ENCODE results near the gene DCC.

DCC gene

GRCh38 chr18:53114441-53114840 is 774.4 kb downstream of the DCC start:
- no peak for DNase-seq (ENCODE audit: low spot score)
- Histone ChIP-seq H3K27me3 (ENCODE audit: insufficient read depth, poor library complexity, severe bottlenecking) (no peaks in the 10 kb centered on the region), H3K36me3 (ENCODE audit: low read depth) (no peaks in the 10 kb centered on the region), H3K4me3 (ENCODE audit: severe bottlenecking) (no peak overlapping the region), H3K9me3 (ENCODE audit: severe bottlenecking) (no peaks in the 10 kb centered on the region), H3K27ac (ENCODE audit: poor library complexity, severe bottlenecking) (no peak overlapping the region), H3K4me1 (ENCODE audit: insufficient read depth, poor library complexity, severe bottlenecking) (no peaks in the 10 kb centered on the region)
- TF ChIP-seq, protein P1, sequence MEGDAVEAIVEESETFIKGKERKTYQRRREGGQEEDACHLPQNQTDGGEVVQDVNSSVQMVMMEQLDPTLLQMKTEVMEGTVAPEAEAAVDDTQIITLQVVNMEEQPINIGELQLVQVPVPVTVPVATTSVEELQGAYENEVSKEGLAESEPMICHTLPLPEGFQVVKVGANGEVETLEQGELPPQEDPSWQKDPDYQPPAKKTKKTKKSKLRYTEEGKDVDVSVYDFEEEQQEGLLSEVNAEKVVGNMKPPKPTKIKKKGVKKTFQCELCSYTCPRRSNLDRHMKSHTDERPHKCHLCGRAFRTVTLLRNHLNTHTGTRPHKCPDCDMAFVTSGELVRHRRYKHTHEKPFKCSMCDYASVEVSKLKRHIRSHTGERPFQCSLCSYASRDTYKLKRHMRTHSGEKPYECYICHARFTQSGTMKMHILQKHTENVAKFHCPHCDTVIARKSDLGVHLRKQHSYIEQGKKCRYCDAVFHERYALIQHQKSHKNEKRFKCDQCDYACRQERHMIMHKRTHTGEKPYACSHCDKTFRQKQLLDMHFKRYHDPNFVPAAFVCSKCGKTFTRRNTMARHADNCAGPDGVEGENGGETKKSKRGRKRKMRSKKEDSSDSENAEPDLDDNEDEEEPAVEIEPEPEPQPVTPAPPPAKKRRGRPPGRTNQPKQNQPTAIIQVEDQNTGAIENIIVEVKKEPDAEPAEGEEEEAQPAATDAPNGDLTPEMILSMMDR (IDR thresholded peaks at IDR 0.05; ENCODE audit: poor library complexity, severe bottlenecking), result no peak
- no peak for ATAC-seq (ENCODE audit: low read depth)

GRCh38 chr18:53115876-53116585 is 776.0 kb downstream of the DCC start:
- Histone ChIP-seq H3K36me3 (ENCODE audit: low read depth) (no peaks in the 10 kb centered on the region), H3K4me1 (ENCODE audit: insufficient read depth, poor library complexity, severe bottlenecking) (no peaks in the 10 kb centered on the region), H3K4me3 (ENCODE audit: severe bottlenecking) (no peak overlapping the region), H3K27ac (ENCODE audit: poor library complexity, severe bottlenecking) (no peak overlapping the region), H3K9me3 (ENCODE audit: severe bottlenecking) (no peaks in the 10 kb centered on the region), H3K27me3 (ENCODE audit: insufficient read depth, poor library complexity, severe bottlenecking) (no peaks in the 10 kb centered on the region)
- ATAC-seq (ENCODE audit: low read depth) (no peak), DNase-seq (ENCODE audit: low spot score) (no peak)
- TF ChIP-seq, protein P1 (IDR thresholded peaks at IDR 0.05; ENCODE audit: poor library complexity, severe bottlenecking), result no peak

DNA sequence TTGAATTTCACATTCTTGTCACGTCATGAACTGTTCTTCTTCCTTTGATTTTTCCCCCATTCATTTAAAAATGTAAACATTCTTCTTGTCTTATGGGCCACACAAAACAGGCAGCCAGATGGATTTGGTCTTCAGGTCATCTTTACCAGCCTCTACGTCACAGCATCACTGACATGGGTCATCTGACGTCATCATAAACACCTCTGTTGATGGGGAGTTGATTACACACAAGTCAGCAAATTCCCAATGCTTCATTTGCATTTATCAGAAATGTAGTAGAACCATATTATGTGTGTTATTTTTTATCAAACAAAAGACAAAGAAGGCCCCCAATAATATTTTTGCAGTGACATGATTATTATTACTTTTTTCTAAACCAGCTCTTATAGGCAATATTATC is 777.9 kb downstream of the DCC start:
- Histone ChIP-seq H3K27me3 (ENCODE audit: insufficient read depth, poor library complexity, severe bottlenecking) (no peaks in the 10 kb centered on the region), H3K36me3 (ENCODE audit: low read depth) (no peaks in the 10 kb centered on the region), H3K9me3 (ENCODE audit: severe bottlenecking) (no peaks in the 10 kb centered on the region), H3K4me3 (ENCODE audit: severe bottlenecking) (no peak overlapping the region), H3K27ac (ENCODE audit: poor library complexity, severe bottlenecking) (no peak overlapping the region), H3K4me1 (ENCODE audit: insufficient read depth, poor library complexity, severe bottlenecking) (no peaks in the 10 kb centered on the region)
- ATAC-seq (ENCODE audit: low read depth) (no peak), DNase-seq (ENCODE audit: low spot score) (no peak)
- TF ChIP-seq, protein P1 (IDR thresholded peaks at IDR 0.05; ENCODE audit: poor library complexity, severe bottlenecking), result no peak

- Histone ChIP-seq H3K27me3 (ENCODE audit: insufficient read depth, poor library complexity, severe bottlenecking) (no peaks in the 10 kb centered on the region), H3K36me3 (ENCODE audit: low read depth) (no peaks in the 10 kb centered on the region), H3K27ac (ENCODE audit: poor library complexity, severe bottlenecking) (no peak overlapping the region), H3K4me1 (ENCODE audit: insufficient read depth, poor library complexity, severe bottlenecking) (no peaks in the 10 kb centered on the region), H3K4me3 (ENCODE audit: severe bottlenecking) (no peak overlapping the region), H3K9me3 (ENCODE audit: severe bottlenecking) (no peaks in the 10 kb centered on the region)
- DNase-seq (ENCODE audit: low spot score), result no peak
- TF ChIP-seq, protein P1 (IDR thresholded peaks at IDR 0.05; ENCODE audit: poor library complexity, severe bottlenecking), result no peak
- no peak for ATAC-seq (ENCODE audit: low read depth)
These were observed 786.2 kb downstream of the DCC start for GRCh38 chr18:53126210-53126609.

- Histone ChIP-seq H3K4me3 (ENCODE audit: severe bottlenecking) (no peak overlapping the region), H3K9me3 (ENCODE audit: severe bottlenecking) (no peaks in the 10 kb centered on the region), H3K27me3 (ENCODE audit: insufficient read depth, poor library complexity, severe bottlenecking) (no peaks in the 10 kb centered on the region), H3K4me1 (ENCODE audit: insufficient read depth, poor library complexity, severe bottlenecking) (no peaks in the 10 kb centered on the region), H3K36me3 (ENCODE audit: low read depth) (no peaks in the 10 kb centered on the region), H3K27ac (ENCODE audit: poor library complexity, severe bottlenecking) (no peak overlapping the region)
- DNase-seq (ENCODE audit: low spot score) (no peak), ATAC-seq (ENCODE audit: low read depth) (no peak)
- TF ChIP-seq, protein P1 (IDR thresholded peaks at IDR 0.05; ENCODE audit: poor library complexity, severe bottlenecking), result no peak
These were observed 791.0 kb downstream of the DCC start for GRCh38 chr18:53131001-53131400.
